HG03060 (cell line): Measurements from ENCODE around the gene LRRC9.
A peak's percentile ranks its signal among the peaks of the same experiment; 100 is the strongest.
"Not testable (repeated sequence)": the region's sequence is repeated elsewhere in the genome, so short reads cannot be mapped to it uniquely, and the experiment has no call there.

Source experiments
- ATAC-seq: cut with Tn5 transposase; IDR thresholded peaks from one replicate; pipeline ENCODE4 v1.9.1; 2021; ENCODE audit warnings: low read depth, moderate number of reproducible peaks; ENCODE audit not compliant: unreplicated experiment

Gene LRRC9

GRCh38 chr14:59944909-59945308, 25.0 kb downstream of the LRRC9 start:
- no peak for ATAC-seq

DNA sequence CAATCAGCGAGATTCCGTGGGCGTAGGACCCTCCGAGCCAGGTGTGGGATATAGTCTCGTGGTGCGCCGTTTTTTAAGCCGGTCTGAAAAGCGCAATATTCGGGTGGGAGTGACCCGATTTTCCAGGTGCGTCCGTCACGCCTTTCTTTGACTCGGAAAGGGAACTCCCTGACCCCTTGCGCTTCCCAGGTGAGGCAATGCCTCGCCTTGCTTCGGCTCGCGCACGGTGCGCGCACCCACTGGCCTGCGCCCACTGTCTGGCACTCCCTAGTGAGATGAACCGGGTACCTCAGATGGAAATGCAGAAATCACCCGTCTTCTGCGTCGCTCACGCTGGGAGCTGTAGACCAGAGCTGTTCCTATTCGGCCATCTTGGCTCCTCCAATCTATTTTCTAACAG, 32.2 kb downstream of the LRRC9 start:
- not testable (repeated sequence) for ATAC-seq

DNA sequence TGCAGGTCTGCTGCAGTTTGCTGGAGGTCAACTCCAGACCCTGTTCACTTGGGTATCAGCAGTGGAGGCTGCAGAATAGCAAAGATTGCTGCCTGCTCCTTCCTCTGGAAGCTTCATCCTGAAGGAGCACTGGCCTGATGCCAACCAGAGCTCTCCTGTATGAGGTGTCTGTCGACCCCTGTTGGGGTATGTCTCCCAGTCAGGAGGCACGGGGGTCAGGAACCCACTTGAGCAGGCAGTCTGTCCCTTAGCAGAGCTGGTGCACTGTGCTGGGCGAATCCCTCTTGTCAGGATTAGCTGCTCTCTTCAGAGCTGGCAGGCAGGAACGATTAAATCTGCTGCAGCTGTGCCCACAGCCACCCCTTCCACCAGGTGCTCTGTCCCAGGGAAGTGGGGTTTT, 37.9 kb downstream of the LRRC9 start:
- ATAC-seq: not testable (repeated sequence)

- no peak for ATAC-seq
Observed at GRCh38 chr14:59959668-59960067, 39.7 kb downstream of the LRRC9 start.

GRCh38 chr14:59961518-59962062, 41.6 kb downstream of the LRRC9 start:
- ATAC-seq: no peak

DNA sequence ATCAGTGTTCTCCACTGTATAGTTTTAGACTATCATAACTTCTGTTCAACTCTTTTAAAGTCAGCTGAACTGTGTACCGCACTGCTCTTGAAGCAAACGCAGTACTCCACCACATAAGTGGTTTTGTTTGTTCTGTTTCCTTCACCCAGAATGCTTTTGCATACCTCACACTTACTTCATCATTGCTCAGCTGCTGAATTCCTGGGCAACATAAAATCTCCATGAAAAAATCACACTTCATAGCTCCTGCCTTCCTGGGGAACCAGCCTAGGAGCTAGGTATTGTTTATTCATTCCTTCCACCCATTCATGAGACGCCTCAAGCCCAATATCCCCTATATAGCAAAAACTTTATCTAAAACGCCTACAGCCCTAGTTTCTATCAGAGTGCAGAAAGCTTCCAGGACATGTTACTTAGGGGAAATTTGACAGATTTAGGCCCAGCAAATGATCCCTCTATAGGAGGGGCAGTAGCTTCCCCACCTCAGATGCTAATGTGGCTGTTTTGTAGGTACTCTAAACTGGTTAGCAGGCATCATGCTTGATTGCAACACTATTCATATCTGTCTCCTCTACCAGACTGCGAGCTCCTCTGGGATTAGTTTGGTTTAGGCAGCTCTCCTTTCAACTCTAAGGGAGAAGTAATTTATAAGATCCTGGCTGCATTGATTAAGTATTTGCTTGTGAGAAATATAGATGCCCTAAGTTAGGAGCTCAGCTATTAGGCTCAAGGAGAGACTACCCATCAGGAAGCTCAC, 44.5 kb downstream of the LRRC9 start:
- ATAC-seq: peak; percentile 6

GRCh38 chr14:59969319-59969718, 49.4 kb downstream of the LRRC9 start:
- ATAC-seq: no peak

- no peak for ATAC-seq
Observed at GRCh38 chr14:59981564-59981963, 61.6 kb downstream of the LRRC9 start.

DNA sequence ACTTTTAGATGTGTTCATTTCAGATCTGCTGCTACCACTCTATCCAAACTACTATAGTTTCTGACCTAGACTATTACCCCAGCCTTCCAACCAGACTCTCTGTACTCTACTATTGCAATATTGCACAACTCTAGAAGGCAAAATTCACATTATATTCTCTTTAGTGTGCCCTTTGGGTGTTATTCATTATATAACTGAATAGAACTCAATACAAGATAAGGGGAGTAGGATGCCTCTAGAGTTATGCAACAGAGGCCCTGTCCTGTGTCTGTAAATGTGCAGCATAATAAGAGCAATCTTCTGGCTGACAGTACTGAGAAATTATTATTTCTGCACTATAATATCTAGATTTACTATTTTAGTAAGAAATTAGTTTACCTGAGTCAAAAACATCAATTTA, 63.1 kb downstream of the LRRC9 start:
- no peak for ATAC-seq

DNA sequence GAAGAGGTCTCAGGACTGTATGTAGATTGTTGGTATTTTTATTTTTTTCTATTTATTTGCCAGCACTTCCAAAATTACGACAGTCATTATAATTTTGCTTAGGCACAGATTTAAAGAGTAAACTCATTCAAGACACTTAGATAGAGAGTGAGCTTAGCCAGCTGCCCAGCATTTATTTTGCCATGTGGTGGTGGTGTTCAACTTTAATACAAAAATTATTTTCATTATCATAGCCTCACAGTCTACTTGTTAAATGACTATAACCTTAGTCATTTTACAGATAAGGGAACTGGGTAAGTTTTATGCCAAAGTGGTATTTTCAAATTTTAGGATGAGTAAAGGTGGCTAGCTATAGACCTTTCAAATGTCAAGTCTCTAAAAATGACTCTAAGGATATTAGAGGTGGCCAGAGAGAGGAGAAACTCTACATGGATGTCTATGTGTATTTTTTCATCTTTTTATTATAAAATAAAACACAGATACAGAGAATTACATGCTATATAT, 66.7 kb downstream of the LRRC9 start:
- ATAC-seq: no peak

GRCh38 chr14:59997449-59997848, 77.5 kb downstream of the LRRC9 start:
- no peak for ATAC-seq

DNA sequence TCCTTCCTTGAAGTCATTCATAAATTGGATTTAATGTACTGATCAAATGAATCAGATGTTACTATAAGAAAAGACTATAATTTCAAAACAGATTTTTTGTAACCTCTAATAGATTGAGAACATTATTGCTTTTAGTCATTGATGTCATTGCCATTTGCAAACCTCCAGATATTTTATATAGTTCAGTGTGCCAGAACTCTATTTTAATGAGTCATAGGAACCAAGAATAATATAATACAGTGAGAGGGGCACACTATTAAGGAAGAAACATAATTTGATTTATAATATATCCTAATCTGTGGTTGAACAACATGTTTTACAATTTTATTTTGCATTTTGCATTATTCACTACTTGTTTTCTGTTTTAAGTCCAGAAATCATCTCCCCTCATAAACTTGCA, 78.0 kb downstream of the LRRC9 start:
- no peak for ATAC-seq

DNA sequence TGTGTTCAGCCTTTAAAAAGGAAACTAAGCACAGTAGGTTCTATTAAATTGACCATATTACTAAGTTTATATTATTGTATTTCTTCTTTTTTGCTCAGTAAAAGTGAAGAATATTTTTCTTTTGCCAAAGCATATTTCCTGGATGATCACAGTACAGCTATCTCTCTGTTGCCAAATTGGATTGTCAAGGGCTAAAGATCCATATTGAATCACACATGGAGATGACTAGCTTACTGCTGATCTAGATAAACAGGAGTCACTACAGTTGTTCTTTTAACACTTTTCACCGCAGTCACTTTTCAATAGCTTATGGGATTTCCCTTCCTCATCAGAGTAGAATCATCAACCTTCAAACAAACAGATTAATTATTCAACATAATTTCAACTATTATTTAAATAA, 78.6 kb downstream of the LRRC9 start:
- ATAC-seq: no peak

DNA sequence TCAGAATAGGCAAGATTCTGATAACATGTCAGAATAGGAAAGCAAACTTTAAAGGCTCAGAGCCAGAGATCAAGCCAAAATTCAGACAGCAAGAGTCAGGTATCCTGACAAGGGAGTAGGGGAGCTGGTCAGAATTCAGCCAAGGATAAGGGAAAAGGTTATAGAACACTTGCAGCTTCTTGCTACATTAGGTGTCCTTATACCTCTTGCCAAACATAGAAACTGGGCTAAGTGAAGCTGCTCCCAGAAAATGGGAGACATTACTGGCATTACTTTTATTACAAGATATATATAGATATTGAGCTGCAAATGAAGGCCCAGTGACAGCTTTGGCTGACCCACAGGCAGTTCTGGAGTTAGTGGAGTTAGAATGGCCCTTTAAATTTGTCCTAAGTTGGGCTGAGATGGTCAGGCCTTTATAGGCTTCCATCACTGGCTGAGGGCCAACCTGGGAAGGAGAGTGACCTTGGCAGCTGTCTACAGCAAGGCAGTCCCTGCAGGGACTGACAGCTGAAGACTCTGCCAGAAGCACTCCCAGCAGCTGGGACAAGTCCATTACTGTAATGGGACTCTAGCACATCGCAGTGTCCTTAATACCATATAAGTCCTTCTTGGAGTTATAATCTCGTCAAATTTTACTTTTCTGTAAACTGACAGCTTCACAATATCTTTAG, 83.0 kb downstream of the LRRC9 start:
- ATAC-seq: no peak

DNA sequence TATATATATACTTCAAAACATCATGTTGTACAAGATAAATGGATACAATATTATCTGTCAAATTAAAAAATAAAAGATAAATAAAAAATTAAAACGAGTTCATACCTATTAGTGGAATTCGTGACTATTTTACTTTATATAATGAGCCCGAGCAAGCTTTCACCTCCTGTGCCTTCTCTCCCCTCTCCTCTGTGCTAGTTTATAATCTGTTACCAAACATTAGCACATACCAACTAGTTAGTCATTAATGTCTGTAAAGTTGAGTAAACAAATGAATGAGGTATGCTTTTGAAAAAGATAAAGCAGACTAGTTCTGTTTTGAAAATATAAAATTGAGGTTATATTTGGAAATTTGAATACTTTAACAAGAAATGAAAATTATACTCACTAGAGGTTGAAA, 84.0 kb downstream of the LRRC9 start:
- no peak for ATAC-seq

DNA sequence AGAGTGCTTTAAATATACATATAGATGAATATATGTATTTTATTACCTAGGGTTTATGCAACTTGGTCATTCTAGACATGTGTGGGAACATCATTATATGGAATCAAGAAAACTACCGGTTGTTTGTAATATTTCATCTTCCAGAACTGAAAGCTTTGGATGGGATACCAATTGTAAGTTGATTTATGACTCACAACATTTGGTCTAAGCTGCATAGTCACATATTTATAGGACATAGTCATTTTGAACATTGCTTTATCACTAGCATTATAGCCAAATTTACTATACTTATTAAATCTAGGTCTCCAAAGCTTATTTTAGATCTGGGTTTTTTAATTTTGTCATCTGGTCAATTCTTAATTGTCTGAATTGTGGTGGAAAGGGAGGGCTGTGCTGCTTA, 88.1 kb downstream of the LRRC9 start:
- ATAC-seq: no peak

DNA sequence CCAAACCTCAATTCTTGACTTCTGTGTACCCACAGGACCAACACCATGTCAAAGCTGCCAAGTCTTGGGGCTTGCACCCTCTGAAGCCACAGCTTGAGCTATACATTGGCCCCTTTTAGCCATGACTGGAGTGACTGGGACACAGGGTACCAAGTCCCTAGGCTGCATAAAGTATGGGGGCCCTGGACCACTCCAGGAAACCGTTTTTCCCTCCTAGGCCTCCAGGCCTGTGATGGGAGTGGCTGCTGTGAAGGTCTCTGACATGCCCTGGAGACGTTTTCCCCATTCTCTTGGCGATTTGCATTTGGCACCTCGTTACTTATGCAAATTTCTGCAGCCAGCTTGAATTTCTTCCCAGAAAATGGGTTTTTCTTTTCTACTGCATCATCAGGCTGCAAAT, 90.3 kb downstream of the LRRC9 start:
- ATAC-seq: not testable (repeated sequence)

DNA sequence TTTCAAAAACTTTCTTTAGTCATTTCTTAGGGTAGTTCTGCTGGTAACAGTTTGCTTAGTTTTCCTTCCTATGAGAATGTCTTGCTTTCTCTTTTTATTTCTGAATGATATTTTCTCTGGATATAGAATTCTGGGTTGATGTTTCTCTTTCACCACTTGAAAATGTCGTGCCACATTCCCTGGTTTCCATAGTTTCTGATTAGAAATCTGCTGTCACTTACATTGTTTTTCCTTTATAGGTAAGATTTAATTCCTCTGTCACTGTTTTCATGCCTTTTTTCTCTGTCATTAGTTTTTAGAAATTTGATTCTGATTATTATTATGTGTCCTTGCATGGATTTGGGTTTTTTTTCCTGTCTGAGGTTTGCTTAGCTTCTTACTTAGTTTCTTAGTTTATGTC, 94.5 kb downstream of the LRRC9 start:
- ATAC-seq: no peak

DNA sequence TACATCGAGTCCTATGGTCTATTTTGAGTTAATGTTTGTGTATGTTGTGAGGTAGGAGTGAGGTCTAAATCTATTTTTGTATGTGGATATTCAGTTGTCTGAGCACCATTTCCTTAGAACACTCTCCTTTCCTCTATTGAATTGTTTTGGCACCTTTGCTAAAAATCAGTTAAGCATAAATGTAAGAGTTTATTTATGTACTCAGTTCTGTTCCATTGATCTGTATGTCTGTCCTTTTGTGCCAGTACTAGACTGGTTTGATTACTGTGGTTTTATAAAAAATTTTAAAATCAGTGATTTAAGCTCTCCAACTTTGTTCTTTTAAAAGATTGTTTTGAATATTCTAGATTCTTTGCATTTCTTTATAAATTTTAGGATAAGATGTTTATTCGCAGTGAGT, 101.7 kb downstream of the LRRC9 start:
- no peak for ATAC-seq

GRCh38 chr14:60025571-60025970, 105.6 kb downstream of the LRRC9 start:
- ATAC-seq: no peak

DNA sequence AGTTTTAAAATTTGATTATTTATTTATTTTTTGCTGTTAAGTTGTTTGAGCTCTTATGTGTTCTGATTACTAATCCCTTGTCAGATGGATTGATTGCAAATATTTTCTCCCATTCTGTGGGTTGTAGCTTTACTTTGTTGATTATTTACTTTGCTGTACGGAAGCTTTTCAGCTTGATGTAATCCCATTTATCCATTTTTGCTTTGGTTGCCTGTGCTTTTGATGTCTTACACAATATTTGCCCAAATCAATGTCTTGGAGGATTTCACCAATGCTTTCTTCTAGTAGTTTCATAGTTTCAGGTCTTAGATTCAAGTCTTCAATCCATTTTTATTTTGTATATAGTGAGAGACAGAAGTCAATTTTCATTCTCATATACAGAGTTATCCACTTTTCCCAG, 115.2 kb downstream of the LRRC9 start:
- no peak for ATAC-seq

DNA sequence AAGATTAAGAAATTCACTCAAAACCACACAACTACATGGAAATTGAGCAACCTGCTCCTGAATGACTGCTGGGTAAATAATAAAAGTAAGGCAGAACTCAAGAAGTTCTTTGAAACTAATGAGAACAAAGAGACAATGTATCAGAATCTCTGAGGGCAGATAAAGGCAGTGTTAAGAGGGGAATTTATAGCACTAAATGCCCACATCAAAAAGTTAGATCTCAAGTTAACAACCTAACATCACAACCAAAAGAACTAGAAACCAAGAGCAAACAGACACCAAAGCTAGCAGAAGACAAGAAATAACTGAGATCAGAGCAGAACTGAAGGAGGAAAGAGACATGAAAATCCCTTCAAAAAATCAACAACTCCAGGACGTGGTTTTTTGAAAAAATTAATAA, 128.0 kb downstream of the LRRC9 start:
- not testable (repeated sequence) for ATAC-seq
